CD14-positive monocyte (primary cell): ENCODE measurements around the gene EPHX1. TPM values are rescaled to one million over a fixed set of nuclear protein-coding genes. Genes with fewer than 3 reads are reported as not detected.

Experiments used
- DNase-seq, 3 donors: peaks; one replicate each; pipeline ENCODE4 v3.0.0-alpha.2; 2011 to 2022
- H2AFZ ChIP-seq: 2 replicates; pipeline ENCODE4 v1.6.0; 2012; ENCODE audit warnings: mild to moderate bottlenecking, low read depth, low read length, inconsistent platforms; ENCODE audit not compliant: insufficient read depth, poor library complexity, severe bottlenecking
- H3K27ac ChIP-seq, 2 donors: 1 replicate in 1 of 2; 2 replicates in 1 of 2; pipeline ENCODE4 v1.5.1; 2012 to 2013; ENCODE audit warnings: low read length in 2 of 2, control low read depth in 1 of 2, inconsistent platforms in 1 of 2, low read depth in 1 of 2, mild to moderate bottlenecking in 1 of 2
- H3K27me3 ChIP-seq, 2 donors: one replicate each; pipeline versions ENCODE4 v1.6.0 to v1.6.1; 2011 to 2013; ENCODE audit warnings: low read length in 2 of 2; ENCODE audit not compliant: control insufficient read depth in 2 of 2, insufficient read depth in 2 of 2
- H3K36me3 ChIP-seq, 2 donors: replicated peaks in 1 of 2; 1 replicate in 1 of 2; 2 replicates in 1 of 2; pipeline versions ENCODE4 v1.5.1 to v1.6.1; 2012 to 2013; ENCODE audit warnings: low read length in 2 of 2, control low read depth in 1 of 2, inconsistent platforms in 1 of 2, mild to moderate bottlenecking in 1 of 2; ENCODE audit not compliant: insufficient read depth in 2 of 2, control insufficient read depth in 1 of 2
- H3K4me1 ChIP-seq, 2 donors: 1 replicate in 1 of 2; 2 replicates in 1 of 2; pipeline versions ENCODE4 v1.5.1 to v1.6.1; 2012 to 2013; ENCODE audit warnings: low read length in 2 of 2, control low read depth in 1 of 2, inconsistent platforms in 1 of 2, mild to moderate bottlenecking in 1 of 2, moderate library complexity in 1 of 2; ENCODE audit not compliant: insufficient read depth in 2 of 2, control insufficient read depth in 1 of 2
- H3K4me2 ChIP-seq: replicated peaks from 2 replicates; pipeline ENCODE3; 2012; ENCODE audit warnings: low read length, moderate library complexity, mild to moderate bottlenecking; ENCODE audit not compliant: poor library complexity, severe bottlenecking; ENCODE audit errors: extremely low read depth
- H3K4me3 ChIP-seq, 3 experiments: fragments of 200-600 bp in 1 of 3; sonication (generic) in 1 of 3; replicated peaks in 1 of 3; 1 replicate in 2 of 3; 2 replicates in 1 of 3; pipeline ENCODE4 v1.5.1; 2011 to 2013; ENCODE audit warnings: low read length in 3 of 3, mild to moderate bottlenecking in 3 of 3, control low read depth in 2 of 3, low read depth in 2 of 3, inconsistent platforms in 1 of 3, moderate library complexity in 1 of 3
- H3K79me2 ChIP-seq: 2 replicates; pipeline ENCODE4 v1.6.0; 2012; ENCODE audit warnings: mild to moderate bottlenecking, control low read depth, inconsistent platforms, low read length, moderate library complexity; ENCODE audit not compliant: insufficient read depth
- H3K9ac ChIP-seq: 2 replicates; pipeline ENCODE4 v1.6.0; 2017; ENCODE audit warnings: low read length, mild to moderate bottlenecking; ENCODE audit not compliant: insufficient read depth, poor library complexity, severe bottlenecking
- H3K9me3 ChIP-seq, 2 donors: replicated peaks in 1 of 2; 1 replicate in 1 of 2; 2 replicates in 1 of 2; pipeline versions ENCODE4 v1.5.1 to v1.6.1; 2012 to 2013; ENCODE audit warnings: low read length in 2 of 2, control low read depth in 1 of 2; ENCODE audit not compliant: control insufficient read depth in 1 of 2, insufficient read depth in 1 of 2
- H4K20me1 ChIP-seq: 2 replicates; pipeline ENCODE4 v1.6.0; 2012; ENCODE audit warnings: mild to moderate bottlenecking, low read length, control low read depth, moderate library complexity; ENCODE audit not compliant: insufficient read depth
- H3K27ac Mint-ChIP-seq, 7 donors: one replicate each; pipeline ENCODE4 v1.8.0; 2020; ENCODE audit warnings: mild to moderate bottlenecking in 7 of 7, mixed read lengths in 7 of 7, moderate library complexity in 6 of 7, inconsistent platforms in 2 of 7
- H3K27me3 Mint-ChIP-seq, 3 donors: one replicate each; pipeline ENCODE4 v1.8.0; 2021 to 2022; ENCODE audit warnings: low read depth in 3 of 3, mild to moderate bottlenecking in 3 of 3, mixed read lengths in 3 of 3, moderate library complexity in 3 of 3, inconsistent platforms in 1 of 3
- H3K36me3 Mint-ChIP-seq, 2 donors: one replicate each; pipeline ENCODE4 v1.8.0; 2020; ENCODE audit warnings: mixed read lengths in 2 of 2, inconsistent platforms in 1 of 2, mild to moderate bottlenecking in 1 of 2
- H3K4me1 Mint-ChIP-seq: one replicate; pipeline ENCODE4 v1.8.0; 2020; ENCODE audit warnings: mild to moderate bottlenecking, mixed read lengths
- H3K4me3 Mint-ChIP-seq, 2 donors: one replicate each; pipeline ENCODE4 v1.8.0; 2020; ENCODE audit warnings: mild to moderate bottlenecking in 2 of 2, mixed read lengths in 2 of 2, moderate library complexity in 1 of 2
- H3K9me3 Mint-ChIP-seq, 7 donors: one replicate each; pipeline ENCODE4 v1.8.0; 2020 to 2022; ENCODE audit warnings: mixed read lengths in 7 of 7, mild to moderate bottlenecking in 6 of 7, moderate library complexity in 6 of 7, inconsistent platforms in 2 of 7
- WGBS: methylation state at CpG from one replicate; pipeline ENCODE4 v1.1.5; 2013; ENCODE audit warnings: missing lambda C conversion rate; ENCODE audit not compliant: insufficient coverage; 5-methylcytosine and 5-hydroxymethylcytosine counted together
- intact Hi-C, 2 donors: fragments of 100-400 bp; cut with micrococcal nuclease; formaldehyde crosslinking; loops; one replicate each; pipeline versions ENCODE4 v1.15.0 to v1.15.1; 2023
- polyA plus RNA-seq, 3 donors: library from polyadenylated mRNA; depleted of rRNA in 1 of 3; unstranded in 2 of 3; stranded (reverse) in 1 of 3; fragments of 300-500 nt in 2 of 3; fragments of >200 nt in 1 of 3; fragmentation: Illumina TruSeq in 2 of 3; gene quantifications; 1 replicate in 2 of 3; 2 replicates in 1 of 3; pipeline ENCODE4 v1.2.3, GENCODE V29; 2012 to 2021
- TF ChIP-seq, protein P1 (sequence below): fragments of 200-600 bp; IDR thresholded peaks from one replicate; pipeline ENCODE4 v1.8.0; 2022; ENCODE audit warnings: antibody characterized with exemption, mild to moderate bottlenecking

Gene EPHX1
- polyA plus RNA-seq, 3 donors = 4.6 to 23.8 (median 7.4) TPM

GRCh38 chr1:225825607-225826007 is 15.7 kb downstream of the EPHX1 start:
- TF ChIP-seq, protein P1, sequence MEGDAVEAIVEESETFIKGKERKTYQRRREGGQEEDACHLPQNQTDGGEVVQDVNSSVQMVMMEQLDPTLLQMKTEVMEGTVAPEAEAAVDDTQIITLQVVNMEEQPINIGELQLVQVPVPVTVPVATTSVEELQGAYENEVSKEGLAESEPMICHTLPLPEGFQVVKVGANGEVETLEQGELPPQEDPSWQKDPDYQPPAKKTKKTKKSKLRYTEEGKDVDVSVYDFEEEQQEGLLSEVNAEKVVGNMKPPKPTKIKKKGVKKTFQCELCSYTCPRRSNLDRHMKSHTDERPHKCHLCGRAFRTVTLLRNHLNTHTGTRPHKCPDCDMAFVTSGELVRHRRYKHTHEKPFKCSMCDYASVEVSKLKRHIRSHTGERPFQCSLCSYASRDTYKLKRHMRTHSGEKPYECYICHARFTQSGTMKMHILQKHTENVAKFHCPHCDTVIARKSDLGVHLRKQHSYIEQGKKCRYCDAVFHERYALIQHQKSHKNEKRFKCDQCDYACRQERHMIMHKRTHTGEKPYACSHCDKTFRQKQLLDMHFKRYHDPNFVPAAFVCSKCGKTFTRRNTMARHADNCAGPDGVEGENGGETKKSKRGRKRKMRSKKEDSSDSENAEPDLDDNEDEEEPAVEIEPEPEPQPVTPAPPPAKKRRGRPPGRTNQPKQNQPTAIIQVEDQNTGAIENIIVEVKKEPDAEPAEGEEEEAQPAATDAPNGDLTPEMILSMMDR = no peak
- Mint-ChIP-seq H3K4me1 (no peaks in the 10 kb centered on the region), H3K36me3 (peaks cover 2 to 13% of the 10 kb centered on the region in 2 donors), H3K27ac (no peak overlapping the region), H3K27me3 (peaks cover 0 to 2% (median 1%) of the 10 kb centered on the region in 3 donors), H3K9me3 (peaks cover 0 to 2% (median 0%) of the 10 kb centered on the region in 7 donors), H3K4me3 (no peak overlapping the region)
- Histone ChIP-seq H2AFZ (no peak overlapping the region), H4K20me1 (no peaks in the 10 kb centered on the region), H3K4me2 (no peak overlapping the region), H3K9ac (no peak overlapping the region), H3K27ac (no peak overlapping the region), H3K36me3 (no peaks in the 10 kb centered on the region), H3K9me3 (no peaks in the 10 kb centered on the region), H3K27me3 (no peaks in the 10 kb centered on the region), H3K4me3 (no peak overlapping the region), H3K79me2 (no peaks in the 10 kb centered on the region), H3K4me1 (no peaks in the 10 kb centered on the region)
- no peak for DNase-seq
- 88% methylated on average over 3 of the region's 7 CpGs for WGBS
- intact Hi-C loops = no loop called here

DNA sequence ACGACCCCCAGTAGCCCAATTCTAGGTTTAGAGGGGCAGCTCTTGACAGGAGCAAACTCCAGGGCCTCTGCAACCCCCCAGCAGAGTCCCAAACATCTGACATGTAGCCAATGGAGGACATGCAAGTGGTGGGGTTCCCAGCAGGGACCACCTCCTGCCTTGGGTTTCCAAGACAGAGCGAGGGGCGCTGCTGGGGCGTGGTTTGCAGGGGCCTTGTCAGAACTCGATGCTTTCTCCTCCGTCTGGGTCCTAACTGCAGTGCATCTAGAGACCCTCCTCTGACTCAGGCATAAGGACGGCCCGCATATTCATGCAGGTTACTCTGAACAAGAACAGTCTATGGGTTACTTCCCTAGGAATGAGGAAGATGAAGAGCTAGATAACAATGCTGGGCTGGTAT is 17.2 kb downstream of the EPHX1 start:
- Histone ChIP-seq H3K79me2 (no peaks in the 10 kb centered on the region), H3K4me2 (no peak overlapping the region), H3K27ac (no peak overlapping the region), H3K4me1 (no peaks in the 10 kb centered on the region), H2AFZ (no peak overlapping the region), H4K20me1 (no peaks in the 10 kb centered on the region), H3K9me3 (no peaks in the 10 kb centered on the region), H3K9ac (no peak overlapping the region), H3K27me3 (no peaks in the 10 kb centered on the region), H3K4me3 (no peak overlapping the region), H3K36me3 (peaks cover 0 to 7% of the 10 kb centered on the region in 2 donors)
- H3K27me3 Mint-ChIP-seq = peaks cover 0 to 2% (median 0%) of the 10 kb centered on the region in 3 donors
- H3K9me3 Mint-ChIP-seq = peaks cover 0 to 2% (median 0%) of the 10 kb centered on the region in 7 donors
- intact Hi-C loops = no loop called here
- TF ChIP-seq, protein P1 = no peak
- no peaks in the 10 kb centered on the region for H3K4me1 Mint-ChIP-seq
- H3K36me3 Mint-ChIP-seq = peaks cover 10 to 20% of the 10 kb centered on the region in 2 donors
- no peak overlapping the region for H3K4me3 Mint-ChIP-seq
- WGBS = 78% methylated on average over 6 of the region's 8 CpGs
- no peak overlapping the region for H3K27ac Mint-ChIP-seq
- DNase-seq = no peak
